HG02571 (cell line): ENCODE data around the gene TRAK1.

Experiments
- ATAC-seq: cut with Tn5 transposase; IDR thresholded peaks from one replicate; pipeline ENCODE4 v1.9.1; 2021; ENCODE audit warnings: mild to moderate bottlenecking, moderate library complexity; ENCODE audit not compliant: unreplicated experiment

Gene TRAK1

GRCh38 chr3:42175386-42176240, 84.5 kb downstream of the TRAK1 start:
- ATAC-seq, result no peak

GRCh38 chr3:42176242-42177034, 85.3 kb downstream of the TRAK1 start:
- ATAC-seq, result no peak

GRCh38 chr3:42177068-42177800, 86.1 kb downstream of the TRAK1 start:
- no peak for ATAC-seq

- no peak for ATAC-seq
Measured at GRCh38 chr3:42177801-42178150, 86.6 kb downstream of the TRAK1 start.

- no peak for ATAC-seq
Measured at GRCh38 chr3:42179110-42179725, 88.1 kb downstream of the TRAK1 start.

GRCh38 chr3:42180901-42181300, 89.7 kb downstream of the TRAK1 start:
- no peak for ATAC-seq

- ATAC-seq, result no peak
Measured at GRCh38 chr3:42182555-42182954, 91.4 kb downstream of the TRAK1 start.

- no peak for ATAC-seq
Measured at GRCh38 chr3:42183991-42184632, 93.0 kb downstream of the TRAK1 start.

GRCh38 chr3:42184651-42185443, 93.7 kb downstream of the TRAK1 start:
- no peak for ATAC-seq

- ATAC-seq, result no peak
Measured at GRCh38 chr3:42187936-42188335, 96.8 kb downstream of the TRAK1 start.

GRCh38 chr3:42188376-42188775, 97.2 kb downstream of the TRAK1 start:
- ATAC-seq, result no peak

- ATAC-seq, result no peak
Measured at GRCh38 chr3:42189001-42189460, 97.9 kb downstream of the TRAK1 start.

GRCh38 chr3:42189736-42190135, 98.6 kb downstream of the TRAK1 start:
- ATAC-seq, result no peak

- no peak for ATAC-seq
Measured at GRCh38 chr3:42190701-42191442, 99.7 kb downstream of the TRAK1 start.

GRCh38 chr3:42191443-42191747, 100.2 kb downstream of the TRAK1 start:
- no peak for ATAC-seq

GRCh38 chr3:42192334-42193200, 101.4 kb downstream of the TRAK1 start:
- ATAC-seq, result peak; percentile 39

- no peak for ATAC-seq
Measured at GRCh38 chr3:42194943-42195510, 103.9 kb downstream of the TRAK1 start.

GRCh38 chr3:42195879-42196330, 104.7 kb downstream of the TRAK1 start:
- peak; percentile 76 for ATAC-seq
